ENCODE results near the gene ARIH2. TPM values are rescaled to one million over a fixed set of nuclear protein-coding genes. Genes with fewer than 3 reads are reported as not detected.

ARIH2 gene
- total and polyA plus RNA-seq, 9 of the 15 experiments (the other 6 are each of a cell fraction or from before 2014, with no cell fraction given), result 27.0 to 120 (median 108) TPM

DNA sequence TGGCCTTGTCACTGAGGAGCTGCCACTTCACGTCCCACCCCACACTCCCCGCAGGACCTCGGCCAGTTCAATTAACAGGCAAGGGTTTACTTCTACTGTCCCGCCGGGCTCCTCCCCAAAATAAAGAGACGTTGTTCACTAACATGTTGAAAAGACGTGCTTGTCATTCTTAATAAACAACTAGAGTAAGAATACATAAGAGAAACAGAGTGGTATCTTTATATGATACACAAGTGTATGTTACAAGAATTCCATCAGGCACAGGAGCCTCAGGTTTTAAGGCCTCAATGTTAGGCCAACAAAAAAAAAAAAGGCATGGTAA is 110.9 kb downstream of the ARIH2 start (continued):
- TF ChIP-seq, protein P1, sequence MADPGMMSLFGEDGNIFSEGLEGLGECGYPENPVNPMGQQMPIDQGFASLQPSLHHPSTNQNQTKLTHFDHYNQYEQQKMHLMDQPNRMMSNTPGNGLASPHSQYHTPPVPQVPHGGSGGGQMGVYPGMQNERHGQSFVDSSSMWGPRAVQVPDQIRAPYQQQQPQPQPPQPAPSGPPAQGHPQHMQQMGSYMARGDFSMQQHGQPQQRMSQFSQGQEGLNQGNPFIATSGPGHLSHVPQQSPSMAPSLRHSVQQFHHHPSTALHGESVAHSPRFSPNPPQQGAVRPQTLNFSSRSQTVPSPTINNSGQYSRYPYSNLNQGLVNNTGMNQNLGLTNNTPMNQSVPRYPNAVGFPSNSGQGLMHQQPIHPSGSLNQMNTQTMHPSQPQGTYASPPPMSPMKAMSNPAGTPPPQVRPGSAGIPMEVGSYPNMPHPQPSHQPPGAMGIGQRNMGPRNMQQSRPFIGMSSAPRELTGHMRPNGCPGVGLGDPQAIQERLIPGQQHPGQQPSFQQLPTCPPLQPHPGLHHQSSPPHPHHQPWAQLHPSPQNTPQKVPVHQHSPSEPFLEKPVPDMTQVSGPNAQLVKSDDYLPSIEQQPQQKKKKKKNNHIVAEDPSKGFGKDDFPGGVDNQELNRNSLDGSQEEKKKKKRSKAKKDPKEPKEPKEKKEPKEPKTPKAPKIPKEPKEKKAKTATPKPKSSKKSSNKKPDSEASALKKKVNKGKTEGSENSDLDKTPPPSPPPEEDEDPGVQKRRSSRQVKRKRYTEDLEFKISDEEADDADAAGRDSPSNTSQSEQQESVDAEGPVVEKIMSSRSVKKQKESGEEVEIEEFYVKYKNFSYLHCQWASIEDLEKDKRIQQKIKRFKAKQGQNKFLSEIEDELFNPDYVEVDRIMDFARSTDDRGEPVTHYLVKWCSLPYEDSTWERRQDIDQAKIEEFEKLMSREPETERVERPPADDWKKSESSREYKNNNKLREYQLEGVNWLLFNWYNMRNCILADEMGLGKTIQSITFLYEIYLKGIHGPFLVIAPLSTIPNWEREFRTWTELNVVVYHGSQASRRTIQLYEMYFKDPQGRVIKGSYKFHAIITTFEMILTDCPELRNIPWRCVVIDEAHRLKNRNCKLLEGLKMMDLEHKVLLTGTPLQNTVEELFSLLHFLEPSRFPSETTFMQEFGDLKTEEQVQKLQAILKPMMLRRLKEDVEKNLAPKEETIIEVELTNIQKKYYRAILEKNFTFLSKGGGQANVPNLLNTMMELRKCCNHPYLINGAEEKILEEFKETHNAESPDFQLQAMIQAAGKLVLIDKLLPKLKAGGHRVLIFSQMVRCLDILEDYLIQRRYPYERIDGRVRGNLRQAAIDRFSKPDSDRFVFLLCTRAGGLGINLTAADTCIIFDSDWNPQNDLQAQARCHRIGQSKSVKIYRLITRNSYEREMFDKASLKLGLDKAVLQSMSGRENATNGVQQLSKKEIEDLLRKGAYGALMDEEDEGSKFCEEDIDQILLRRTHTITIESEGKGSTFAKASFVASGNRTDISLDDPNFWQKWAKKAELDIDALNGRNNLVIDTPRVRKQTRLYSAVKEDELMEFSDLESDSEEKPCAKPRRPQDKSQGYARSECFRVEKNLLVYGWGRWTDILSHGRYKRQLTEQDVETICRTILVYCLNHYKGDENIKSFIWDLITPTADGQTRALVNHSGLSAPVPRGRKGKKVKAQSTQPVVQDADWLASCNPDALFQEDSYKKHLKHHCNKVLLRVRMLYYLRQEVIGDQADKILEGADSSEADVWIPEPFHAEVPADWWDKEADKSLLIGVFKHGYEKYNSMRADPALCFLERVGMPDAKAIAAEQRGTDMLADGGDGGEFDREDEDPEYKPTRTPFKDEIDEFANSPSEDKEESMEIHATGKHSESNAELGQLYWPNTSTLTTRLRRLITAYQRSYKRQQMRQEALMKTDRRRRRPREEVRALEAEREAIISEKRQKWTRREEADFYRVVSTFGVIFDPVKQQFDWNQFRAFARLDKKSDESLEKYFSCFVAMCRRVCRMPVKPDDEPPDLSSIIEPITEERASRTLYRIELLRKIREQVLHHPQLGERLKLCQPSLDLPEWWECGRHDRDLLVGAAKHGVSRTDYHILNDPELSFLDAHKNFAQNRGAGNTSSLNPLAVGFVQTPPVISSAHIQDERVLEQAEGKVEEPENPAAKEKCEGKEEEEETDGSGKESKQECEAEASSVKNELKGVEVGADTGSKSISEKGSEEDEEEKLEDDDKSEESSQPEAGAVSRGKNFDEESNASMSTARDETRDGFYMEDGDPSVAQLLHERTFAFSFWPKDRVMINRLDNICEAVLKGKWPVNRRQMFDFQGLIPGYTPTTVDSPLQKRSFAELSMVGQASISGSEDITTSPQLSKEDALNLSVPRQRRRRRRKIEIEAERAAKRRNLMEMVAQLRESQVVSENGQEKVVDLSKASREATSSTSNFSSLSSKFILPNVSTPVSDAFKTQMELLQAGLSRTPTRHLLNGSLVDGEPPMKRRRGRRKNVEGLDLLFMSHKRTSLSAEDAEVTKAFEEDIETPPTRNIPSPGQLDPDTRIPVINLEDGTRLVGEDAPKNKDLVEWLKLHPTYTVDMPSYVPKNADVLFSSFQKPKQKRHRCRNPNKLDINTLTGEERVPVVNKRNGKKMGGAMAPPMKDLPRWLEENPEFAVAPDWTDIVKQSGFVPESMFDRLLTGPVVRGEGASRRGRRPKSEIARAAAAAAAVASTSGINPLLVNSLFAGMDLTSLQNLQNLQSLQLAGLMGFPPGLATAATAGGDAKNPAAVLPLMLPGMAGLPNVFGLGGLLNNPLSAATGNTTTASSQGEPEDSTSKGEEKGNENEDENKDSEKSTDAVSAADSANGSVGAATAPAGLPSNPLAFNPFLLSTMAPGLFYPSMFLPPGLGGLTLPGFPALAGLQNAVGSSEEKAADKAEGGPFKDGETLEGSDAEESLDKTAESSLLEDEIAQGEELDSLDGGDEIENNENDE (IDR thresholded peaks at IDR 0.05; ENCODE audit: low read depth, low read length), result no peak
- 0 out of 2 replicates have a peak, but pooled peaks have one; percentile 4 for TF ChIP-seq TEAD4 (IDR thresholded peaks at IDR 0.05; ENCODE audit: low read length)
- TF ChIP-seq TEAD4 (CRISPR knock-in tag; IDR thresholded peaks at IDR 0.05; ENCODE audit: borderline replicate concordance), result no peak
- 0 out of 2 replicates have a peak, but pooled peaks have one; percentile 35 for TF ChIP-seq GTF2E2 (tag; IDR thresholded peaks at IDR 0.05)
